Stimulated activated CD4-positive, alpha-beta T cell treated with anti-CD3 and anti-CD28 coated beads, TNF-alpha, amount 100 ng/mL, for 4 hours (primary cell): Measurements from ENCODE around the gene EIF1.
"Not testable (repeated sequence)": the region's sequence is repeated elsewhere in the genome, so short reads cannot be mapped to it uniquely, and the experiment has no call there.

ENCODE experiments used
- DNase-seq, 3 experiments: peaks; one replicate each; pipeline ENCODE4 v3.0.0-alpha.2; 2020; ENCODE audit warnings: low read depth in 3 of 3

The EIF1 gene

GRCh38 chr17:41700843-41701242, 12.2 kb downstream of the EIF1 start:
- DNase-seq, result not testable (repeated sequence)

DNA sequence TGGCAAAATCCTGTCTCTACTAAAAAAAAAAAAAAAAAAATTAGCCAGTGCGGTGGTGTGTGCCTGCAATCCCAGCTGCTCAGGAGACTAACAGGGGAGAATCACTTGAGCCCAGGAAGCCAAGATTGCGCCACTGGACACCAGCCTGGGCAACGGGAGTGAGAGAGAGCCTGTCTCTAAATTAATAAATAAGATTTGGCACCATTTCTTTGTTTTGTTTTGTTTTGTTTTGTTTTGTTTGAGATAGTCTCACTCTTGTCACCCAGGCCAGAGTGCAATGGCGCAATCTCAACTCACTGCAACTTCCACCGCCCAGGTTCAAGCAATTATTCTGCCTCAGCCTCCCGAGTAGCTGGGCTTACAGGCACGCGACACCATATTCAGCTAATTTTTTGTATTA, 14.0 kb downstream of the EIF1 start:
- DNase-seq, result no peak

GRCh38 chr17:41705271-41705991, 16.7 kb downstream of the EIF1 start:
- no peak for DNase-seq

DNA sequence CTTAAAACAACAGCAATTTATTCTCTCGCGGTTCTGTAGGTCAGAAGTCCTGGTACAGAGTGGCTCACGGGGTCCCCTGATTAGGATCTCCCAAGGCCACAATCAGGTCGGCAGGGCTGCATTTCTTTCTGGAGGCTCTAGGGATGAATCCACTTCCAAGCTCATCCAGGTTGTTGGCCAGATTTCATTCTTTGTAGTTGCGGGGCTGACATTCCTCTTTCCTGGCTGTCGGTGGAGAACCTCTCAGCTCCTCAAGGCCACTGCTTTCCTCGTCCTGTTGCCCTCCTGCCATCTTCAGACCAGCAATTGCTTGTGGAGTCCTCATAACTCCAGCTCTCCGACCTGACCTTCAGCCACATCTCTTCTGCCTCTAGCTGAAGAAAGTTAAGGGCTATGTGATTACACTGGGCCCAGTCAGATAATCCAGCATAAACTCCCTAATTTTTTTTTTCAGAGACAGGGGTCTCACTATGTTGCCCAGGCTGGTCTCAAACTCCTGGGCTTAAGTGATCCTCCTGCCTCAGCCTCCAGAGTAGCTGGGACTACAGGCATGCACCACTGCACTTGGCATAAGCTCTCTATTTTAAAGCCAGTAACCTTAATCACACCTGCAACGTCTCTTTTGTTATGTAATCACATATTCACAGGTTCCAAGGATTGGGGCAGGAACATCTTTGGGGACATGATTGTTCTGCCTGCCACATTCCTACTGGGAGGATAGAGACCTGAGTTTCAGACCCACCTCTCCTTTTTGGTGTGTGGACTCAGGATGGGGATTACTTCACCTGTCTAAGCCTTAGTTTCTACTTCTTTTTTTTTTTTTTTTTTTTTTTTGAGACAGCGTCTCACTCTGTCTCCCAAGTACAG, 19.4 kb downstream of the EIF1 start:
- no peak for DNase-seq

DNA sequence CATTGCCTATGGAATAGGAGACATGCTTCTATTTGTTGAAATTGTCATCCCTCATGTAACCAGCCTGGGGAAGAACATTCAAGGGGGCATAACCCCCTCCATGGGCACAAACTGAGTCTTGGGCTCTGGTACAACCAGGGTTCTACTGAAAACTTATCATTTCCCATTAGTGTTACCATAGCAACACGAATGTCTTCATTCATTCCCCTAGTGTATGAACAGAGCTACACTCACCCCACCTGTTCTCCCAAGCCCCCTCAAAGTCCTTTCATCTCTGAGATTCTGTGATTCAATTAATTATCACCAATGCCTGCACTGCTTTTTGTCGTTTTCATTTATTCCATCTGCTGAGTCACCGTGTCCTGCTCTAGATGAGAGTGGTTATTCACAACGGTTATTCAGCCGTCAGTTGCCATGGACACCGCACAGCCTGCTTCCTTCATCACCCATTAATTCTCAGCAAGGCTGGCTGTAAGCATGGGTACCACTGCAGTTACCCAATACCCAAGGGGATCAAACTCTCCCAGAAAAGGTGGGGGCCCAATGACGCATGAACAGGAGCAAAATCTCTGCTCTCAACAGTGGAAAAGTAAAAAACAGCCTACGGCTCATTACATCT, 21.9 kb downstream of the EIF1 start:
- no peak for DNase-seq

DNA sequence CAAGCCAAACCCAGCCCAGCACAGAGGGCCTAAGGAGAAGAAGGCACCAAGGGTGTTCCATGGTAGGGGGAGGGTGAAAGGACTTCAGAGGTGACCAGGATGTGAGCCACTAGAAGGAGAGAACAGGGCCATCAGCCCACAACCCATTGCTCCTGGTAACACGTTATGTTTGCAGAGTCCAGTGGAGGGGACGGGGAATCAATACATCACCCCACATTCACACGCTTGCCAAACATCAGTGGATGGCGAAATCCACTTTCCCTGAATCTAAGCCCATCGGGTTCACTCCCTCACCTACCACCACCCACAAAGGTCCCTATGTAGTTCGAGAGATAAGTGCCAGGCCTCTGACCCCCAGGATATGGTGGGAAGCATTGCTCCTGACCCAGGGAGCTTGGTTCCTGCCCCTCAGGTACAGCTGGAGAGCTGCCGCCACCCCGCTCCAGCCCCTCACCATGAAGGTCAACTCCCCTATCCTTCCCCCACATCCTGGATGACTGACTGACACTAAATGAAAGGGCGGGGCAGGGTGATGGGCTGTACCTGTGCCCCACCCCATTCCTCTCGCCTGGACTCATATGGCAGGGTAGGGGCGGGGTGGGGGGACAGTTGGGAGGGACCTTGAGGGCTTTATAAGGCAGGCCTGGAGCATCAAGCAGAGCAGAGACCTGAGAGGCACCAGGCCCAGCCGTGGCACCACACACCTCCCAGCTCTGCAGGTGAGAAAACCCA, 23.1 kb downstream of the EIF1 start, which contains the start of gene GAST:
TSS of gene GAST (plus strand) at position 663 of the 732 bp plus-strand sequence. CDS start 3,106 bp downstream, outside the sequence.
- no peak for DNase-seq

DNA sequence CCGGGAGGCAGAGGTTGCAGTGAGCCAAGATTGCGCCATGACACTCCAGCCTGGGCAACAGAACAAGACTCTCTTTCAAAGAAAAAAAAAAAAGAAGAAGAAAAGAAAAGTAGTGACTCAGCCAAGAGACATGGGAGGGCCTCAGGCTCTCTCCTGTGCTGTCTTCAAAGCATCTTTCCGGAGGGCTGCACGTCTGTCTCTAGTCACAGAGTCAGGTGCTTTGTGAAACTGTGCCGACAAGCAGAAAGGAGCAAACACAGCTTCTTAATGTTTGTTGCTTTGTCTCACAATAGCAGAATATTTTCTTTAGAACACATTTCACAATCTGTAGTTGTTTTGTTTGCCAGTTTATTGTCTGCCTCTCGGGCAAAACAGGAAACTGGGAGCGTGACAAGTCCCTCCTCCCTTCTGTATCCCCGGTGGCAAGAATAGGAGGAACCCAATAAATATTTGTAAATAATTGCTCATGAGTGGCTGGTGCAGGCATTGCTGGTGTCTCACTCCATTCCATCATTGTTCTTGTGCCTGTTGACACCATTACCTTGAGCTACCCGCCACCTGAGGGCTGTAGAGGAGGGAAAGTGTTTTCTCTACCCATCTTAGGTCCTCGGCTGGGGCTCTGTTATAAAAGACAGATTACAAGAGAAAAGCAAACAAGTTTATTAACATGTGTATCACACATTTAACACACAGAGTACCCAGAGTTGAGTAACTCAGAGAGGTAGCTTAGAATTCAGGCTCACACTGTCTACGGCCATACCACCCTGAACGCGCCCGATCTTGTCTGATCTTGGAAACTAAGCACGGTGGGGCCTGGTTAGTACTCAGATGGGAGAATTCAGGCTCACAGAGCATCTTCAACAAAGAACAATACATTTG, 29.0 kb downstream of the EIF1 start:
- DNase-seq, result no peak

GRCh38 chr17:41718287-41718645, 29.6 kb downstream of the EIF1 start:
- DNase-seq, result no peak

GRCh38 chr17:41722231-41722630, 33.5 kb downstream of the EIF1 start:
- DNase-seq, result no peak

GRCh38 chr17:41723801-41724475, 35.3 kb downstream of the EIF1 start:
- no peak for DNase-seq

GRCh38 chr17:41724476-41725050, 35.9 kb downstream of the EIF1 start:
- no peak for DNase-seq

- no peak for DNase-seq
Observed at GRCh38 chr17:41725134-41725533, 36.4 kb downstream of the EIF1 start.

GRCh38 chr17:41728056-41728455, 39.4 kb downstream of the EIF1 start:
- DNase-seq, result no peak

GRCh38 chr17:41730479-41730878, 41.8 kb downstream of the EIF1 start:
- no peak for DNase-seq

DNA sequence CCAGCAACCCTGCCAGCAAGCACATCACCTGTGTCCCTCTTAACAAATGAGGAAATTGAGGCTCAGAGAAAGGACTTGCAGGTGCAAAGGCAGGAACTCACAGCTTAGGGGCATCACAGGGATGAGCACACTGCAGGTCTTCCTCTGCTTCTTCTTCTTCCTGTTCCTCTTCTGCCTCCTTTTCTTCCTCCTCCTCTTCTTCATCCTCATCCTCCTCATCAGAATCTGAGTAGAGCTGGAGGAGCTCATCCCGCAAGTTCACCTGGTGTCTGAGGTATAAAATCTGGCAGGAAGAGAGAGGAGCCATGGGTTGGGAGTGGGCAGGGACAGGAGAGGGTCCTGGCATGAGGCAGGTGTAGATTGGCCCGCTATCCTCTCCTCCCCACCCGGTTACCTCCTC, 43.2 kb downstream of the EIF1 start:
- DNase-seq, result no peak

DNA sequence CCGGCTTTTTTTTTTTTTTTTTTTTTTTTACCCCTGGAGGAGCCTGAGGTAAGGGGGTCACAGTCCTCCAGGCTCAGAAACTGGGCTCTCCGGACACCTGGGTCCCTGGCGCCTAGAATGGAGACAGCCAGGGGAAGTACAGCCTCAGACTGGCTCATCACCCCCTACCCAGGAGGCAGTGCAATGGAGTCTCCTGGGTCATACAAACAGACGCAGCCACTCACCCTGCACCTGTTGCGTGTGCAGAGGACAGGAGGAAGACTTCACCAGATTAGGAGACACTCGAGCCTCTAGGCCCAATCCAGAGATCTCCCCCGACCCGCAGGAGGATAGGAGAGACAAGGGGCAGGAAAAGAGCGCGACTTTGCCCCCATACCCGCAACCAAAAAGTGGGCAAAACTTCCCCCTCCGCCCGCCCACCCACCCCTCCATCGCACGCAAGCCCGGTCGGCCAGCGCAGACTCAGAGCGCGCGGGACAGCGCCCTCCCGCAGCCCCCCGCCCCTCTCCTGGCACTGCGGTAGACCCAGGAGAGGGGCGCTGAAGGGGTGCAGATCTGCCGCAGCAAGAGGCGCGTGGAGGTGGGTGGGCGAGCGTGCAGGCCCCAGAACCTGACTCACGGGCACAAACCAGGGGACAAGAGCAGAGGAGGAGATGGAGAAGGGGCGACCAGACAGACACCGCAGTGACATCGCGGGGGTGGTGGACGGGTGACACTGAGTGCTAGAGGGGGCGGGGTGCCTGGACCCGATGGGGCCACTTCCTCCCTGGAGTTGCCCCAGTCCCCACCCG, 44.9 kb downstream of the EIF1 start:
- DNase-seq, result no peak

GRCh38 chr17:41734139-41734948, 45.7 kb downstream of the EIF1 start, which contains the start of gene HAP1:
Gene HAP1, minus strand, starts transcription at chr17:41734643. Its CDS starts 9 bp downstream, at chr17:41734634.
- DNase-seq, result no peak

DNA sequence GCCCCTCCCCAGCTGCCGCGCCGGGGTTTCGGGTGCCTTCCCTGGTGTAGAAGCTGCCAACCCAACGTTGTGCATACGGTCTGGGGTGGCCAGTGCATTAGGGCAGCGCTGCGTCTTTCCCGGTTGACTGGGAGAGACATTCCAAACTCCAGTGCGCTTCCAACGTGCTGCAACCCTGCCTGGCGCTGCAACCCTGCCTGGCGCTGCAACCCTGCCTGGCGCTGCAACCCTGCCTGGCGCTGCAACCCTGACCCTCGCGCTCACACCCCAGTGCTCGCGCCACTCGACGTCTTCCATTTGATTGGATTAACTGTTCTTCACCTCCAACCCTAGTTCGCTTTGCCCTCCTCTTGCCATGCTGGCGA, 46.2 kb downstream of the EIF1 start:
- no peak for DNase-seq
